HG03575 (cell line): Measurements from ENCODE around the gene PIK3CG.

Experiments
- ATAC-seq: cut with Tn5 transposase; IDR thresholded peaks from one replicate; pipeline ENCODE4 v1.9.1; 2021; ENCODE audit not compliant: unreplicated experiment, insufficient number of reproducible peaks, low FRiP score; ENCODE audit errors: extremely low read depth

The PIK3CG gene

DNA sequence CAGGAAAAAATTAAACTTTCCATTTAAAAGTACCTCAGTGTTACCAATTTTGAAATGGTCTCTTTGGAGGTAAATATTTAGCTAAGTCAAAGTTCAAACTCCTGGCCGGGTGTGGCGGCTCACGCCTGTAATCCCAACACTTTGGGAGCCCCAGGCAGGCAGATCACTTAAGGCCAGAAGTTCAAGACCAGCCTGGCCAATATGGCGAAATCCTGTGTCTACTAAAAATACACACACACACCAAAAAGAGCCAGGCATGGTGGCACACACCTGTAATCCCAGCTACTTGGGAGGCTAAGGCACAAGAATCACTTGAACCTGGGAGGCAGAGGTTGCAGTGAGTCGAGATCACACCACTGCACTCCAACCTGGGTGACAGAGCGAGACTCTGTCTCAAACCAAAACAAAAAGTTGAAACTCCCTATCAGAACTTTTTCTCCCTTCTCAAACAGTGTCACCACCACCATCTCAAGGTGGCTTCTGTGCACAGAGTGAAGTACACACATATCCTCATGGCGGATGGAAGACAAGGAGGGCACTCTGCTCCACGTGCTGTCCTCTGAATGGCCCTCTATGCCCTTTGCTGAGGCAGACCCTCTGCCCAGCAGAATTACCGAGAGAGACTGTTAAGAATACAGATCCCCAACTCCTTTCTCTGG is 11.7 kb upstream of the PIK3CG start:
- ATAC-seq: no peak

DNA sequence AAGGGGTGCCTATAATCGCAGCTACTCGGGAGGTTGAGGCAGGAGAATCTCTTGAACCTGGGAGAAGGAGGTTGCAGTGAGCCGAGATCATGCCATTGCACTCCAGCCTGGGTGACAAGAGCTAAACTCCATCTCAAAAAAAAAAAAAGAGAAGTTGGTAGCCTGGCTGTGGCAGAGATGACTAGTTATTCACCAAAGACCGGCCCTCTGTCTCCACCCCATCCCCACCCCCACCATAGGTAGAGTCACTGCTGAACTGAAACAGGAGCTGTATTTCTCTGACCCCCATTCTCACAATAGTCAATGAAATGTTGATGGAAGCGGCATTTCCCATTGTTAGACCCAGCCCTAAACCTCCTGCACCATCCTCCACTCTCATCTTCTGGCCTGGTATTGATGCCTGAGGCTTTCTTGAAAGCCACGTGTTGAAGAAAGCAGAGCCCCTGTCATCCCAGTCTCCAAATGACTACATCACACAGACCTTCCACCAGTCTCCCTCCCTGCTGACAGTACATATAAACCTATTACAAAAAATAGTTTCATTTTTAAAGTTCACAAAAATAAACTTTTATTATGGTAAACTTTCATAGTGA is 9.4 kb upstream of the PIK3CG start:
- ATAC-seq: no peak

- no peak for ATAC-seq
Observed at GRCh38 chr7:106858618-106859532, 6.2 kb upstream of the PIK3CG start.

GRCh38 chr7:106862317-106863089 is 2.6 kb upstream of the PIK3CG start:
- no peak for ATAC-seq

DNA sequence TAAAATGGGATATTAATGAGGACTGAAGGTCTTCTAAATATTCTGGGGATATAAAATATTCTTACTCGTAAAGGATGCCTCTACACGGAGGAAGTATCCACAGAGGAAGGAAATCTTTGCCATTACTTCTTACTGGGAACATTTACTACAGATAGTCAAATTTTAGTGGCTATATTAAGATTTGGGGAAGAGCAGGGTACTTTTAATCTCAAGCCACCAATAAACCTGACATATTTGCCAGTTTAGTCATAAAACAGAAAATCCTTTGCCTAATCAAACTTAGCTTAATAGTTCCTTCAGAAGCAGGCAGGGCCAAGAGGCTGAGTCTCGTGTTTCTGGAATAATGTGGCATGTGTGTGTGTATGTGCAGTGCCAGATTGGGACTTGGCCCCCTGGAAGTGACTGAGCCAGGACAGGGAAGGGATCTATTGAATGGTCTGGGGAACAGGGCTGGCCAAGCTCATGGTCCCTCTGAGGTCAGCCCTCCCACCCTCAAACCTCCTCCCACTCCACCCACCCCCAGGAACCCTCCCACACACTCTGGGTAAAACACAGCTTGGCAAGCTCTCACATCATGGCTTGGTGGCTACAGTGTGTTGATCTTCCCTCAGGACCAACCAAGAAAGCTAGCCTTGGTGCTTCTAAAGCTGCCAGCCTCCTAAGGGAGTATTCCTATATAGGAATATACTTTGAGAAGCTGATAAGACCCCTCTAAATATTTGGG is 1.6 kb upstream of the PIK3CG start:
- no peak for ATAC-seq

DNA sequence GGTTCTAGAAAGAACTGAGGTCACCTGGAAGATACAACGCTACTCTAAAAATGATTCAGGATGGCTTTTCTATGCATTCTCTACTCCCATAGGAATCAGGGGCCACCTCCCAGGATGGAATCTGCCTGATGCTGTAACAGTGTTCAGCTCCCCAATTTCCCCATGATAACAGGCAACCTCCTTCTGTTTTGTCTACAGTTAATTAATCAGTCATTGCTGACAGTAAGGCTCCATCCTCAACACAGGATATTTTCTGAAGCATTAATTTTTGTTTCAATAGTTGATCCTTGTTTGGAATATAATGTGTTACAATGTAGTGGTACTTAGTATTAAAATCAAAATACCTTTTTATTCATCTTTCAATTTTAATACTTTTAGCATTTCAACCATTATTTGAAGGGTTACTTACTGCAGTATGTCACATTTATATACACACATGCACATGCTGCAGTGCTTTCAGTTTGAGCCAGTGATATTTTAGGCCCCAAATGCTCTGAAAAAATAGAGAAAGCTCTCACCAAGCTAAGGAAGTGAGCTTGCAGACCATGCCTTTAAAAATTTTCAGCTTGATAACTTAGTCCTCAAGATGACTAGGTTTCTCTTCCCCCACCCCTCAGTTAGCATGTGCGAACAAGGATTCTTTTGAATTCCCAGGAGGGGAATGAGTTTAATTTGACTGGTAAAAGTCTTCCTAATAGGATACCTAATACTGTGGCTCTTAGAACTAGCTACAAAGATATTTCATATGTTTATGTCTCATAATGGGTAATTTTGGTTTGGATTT is 592 bp upstream of the PIK3CG start:
- peak; percentile 0 for ATAC-seq

GRCh38 chr7:106866298-106867281 is 1.5 kb downstream of the PIK3CG start:
- ATAC-seq: no peak

GRCh38 chr7:106867641-106868351 is 2.7 kb downstream of the PIK3CG start:
- no peak for ATAC-seq

GRCh38 chr7:106868364-106868763 is 3.3 kb downstream of the PIK3CG start:
- no peak for ATAC-seq

DNA sequence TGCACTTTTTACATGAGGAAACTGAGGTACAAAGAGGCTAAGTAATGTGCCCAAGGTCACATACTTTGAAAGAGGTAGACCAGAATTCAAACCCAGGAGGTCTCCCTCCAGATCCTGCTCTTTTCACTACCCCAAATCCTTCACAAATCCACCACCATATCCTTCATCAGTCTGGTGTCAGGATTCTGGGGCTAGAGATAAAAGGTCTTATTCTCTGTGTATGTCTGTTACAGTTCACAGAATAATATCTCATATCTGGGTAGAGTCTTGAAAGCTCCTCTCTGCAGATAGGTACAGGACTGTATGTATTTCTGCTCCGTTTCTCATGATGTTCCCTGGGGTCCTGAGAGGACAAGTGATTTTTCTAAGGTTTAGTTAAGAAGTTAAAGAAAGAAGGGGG is 4.9 kb downstream of the PIK3CG start:
- no peak for ATAC-seq

- no peak for ATAC-seq
Observed at GRCh38 chr7:106870528-106870927, 5.4 kb downstream of the PIK3CG start.

- peak; percentile 86 for ATAC-seq
Observed at GRCh38 chr7:106870983-106871410, 5.9 kb downstream of the PIK3CG start.

DNA sequence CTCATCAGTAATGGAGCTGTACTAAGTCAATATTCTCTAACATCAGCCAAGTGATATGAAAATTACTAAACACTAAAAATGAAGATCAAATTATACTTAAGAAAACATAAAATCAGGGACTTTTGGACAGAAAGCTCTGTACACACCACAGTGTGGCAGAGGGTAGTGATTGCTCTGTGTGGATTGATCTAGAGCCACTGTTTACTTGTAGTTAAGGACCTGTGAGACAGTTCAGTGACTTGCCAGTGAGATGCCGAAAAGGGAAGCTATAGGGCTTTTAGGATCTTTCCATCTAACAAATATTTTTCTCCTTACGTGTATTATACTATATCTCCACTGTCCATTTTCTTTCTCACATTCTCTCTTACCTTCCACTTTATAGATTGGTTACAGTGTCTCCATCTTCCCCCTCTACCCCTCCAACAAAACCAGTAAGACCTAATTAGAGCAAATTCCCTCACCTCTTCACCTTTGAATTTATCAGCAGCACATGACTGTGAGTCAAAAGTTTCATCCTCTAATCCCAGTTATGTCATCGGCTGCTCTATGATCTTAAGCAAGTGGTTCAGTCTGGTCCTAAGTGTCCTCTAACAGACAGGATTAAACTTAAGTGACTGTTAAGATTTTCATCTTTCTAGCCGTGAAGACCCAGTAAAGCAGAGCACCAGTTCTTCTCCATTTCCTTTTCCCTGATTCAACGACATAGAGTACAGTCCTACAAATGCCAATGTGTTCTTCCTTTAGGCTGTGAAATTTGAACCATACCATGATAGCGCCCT is 6.9 kb downstream of the PIK3CG start:
- ATAC-seq: no peak

GRCh38 chr7:106872763-106873162 is 7.7 kb downstream of the PIK3CG start:
- ATAC-seq: no peak

- no peak for ATAC-seq
Observed at GRCh38 chr7:106874076-106874475, 9.0 kb downstream of the PIK3CG start.

GRCh38 chr7:106875508-106875907 is 10.4 kb downstream of the PIK3CG start:
- no peak for ATAC-seq
